GM12878 (cell line): ENCODE results near the gene CXCL17. TPM values are rescaled to one million over a fixed set of nuclear protein-coding genes. Genes with fewer than 3 reads are reported as not detected.

Source experiments
- ATAC-seq: fragments of 200-7000 bp; cut with Tn5 transposase; 3 replicates; pipeline ENCODE4 v1.9.1; 2020; ENCODE audit warnings: mild to moderate bottlenecking, moderate library complexity
- BruUV-seq: library from RNA; stranded (reverse); fragments of 400-500 nt; replicated peaks from 2 replicates; lab custom pipeline; 2021; lab: Mats Ljungman, UMichigan
- CTCF ChIA-PET: fragments of 300-600 bp; sonication (Branson Sonifier 250); formaldehyde crosslinking; extraction: SDS; loops from one replicate; lab custom pipeline; 2021; ENCODE audit warnings: inconsistent platforms; lab: Yijun Ruan, JAX
- POLR2A ChIA-PET: fragments of 350-600 bp; formaldehyde crosslinking; extraction: SDS; loops from one replicate; lab custom pipeline; 2021; ENCODE audit warnings: inconsistent platforms; lab: Charles Lee
- RAD21 ChIA-PET: fragments of 300-600 bp; sonication (Branson Sonifier 250); formaldehyde crosslinking; loops from one replicate; lab custom pipeline; 2023; ENCODE audit warnings: antibody characterized with exemption; ENCODE audit not compliant: unreplicated experiment; lab: Charles Lee
- SMC1A ChIA-PET: fragments of 300-600 bp; sonication (Branson Sonifier 250); formaldehyde crosslinking; loops from one replicate; lab custom pipeline; 2023; ENCODE audit not compliant: unreplicated experiment, uncharacterized antibody; lab: Charles Lee
- DNase-seq: peaks from one replicate; pipeline ENCODE4 v3.0.0-alpha.2; 2011; ENCODE audit warnings: low read depth, low spot score
- FAIRE-seq: peaks from 3 replicates; lab custom pipeline; 2011; peaks lifted over from hg19 to GRCh38; lab: Jason Lieb, UNC
- H2AFZ ChIP-seq: 2 replicates; pipeline ENCODE4 v1.6.0; 2011; ENCODE audit warnings: low read depth, low read length, control low read depth; ENCODE audit not compliant: control insufficient read depth
- H3K27ac ChIP-seq: 2 replicates; pipeline ENCODE4 v1.5.1; 2011; ENCODE audit warnings: control low read depth; ENCODE audit not compliant: control insufficient read depth, insufficient read depth
- H3K27me3 ChIP-seq, 2 experiments: replicated peaks in 1 of 2; 2 replicates each; pipeline versions ENCODE4 v1.6.0 to v1.6.1; 2011; ENCODE audit warnings: low read length in 1 of 2; ENCODE audit not compliant: control insufficient read depth in 2 of 2, insufficient read depth in 2 of 2
- H3K36me3 ChIP-seq, 2 experiments: 2 replicates each; pipeline ENCODE4 v1.5.1; 2011; ENCODE audit warnings: low read length in 1 of 2; ENCODE audit not compliant: control insufficient read depth in 2 of 2, insufficient read depth in 2 of 2
- H3K4me1 ChIP-seq: 2 replicates; pipeline ENCODE4 v1.6.1; 2011; ENCODE audit warnings: mild to moderate bottlenecking, low read length, moderate library complexity, mixed read lengths; ENCODE audit not compliant: control insufficient read depth, insufficient read depth
- H3K4me2 ChIP-seq: 2 replicates; pipeline ENCODE4 v1.6.0; 2011; ENCODE audit warnings: control low read depth; ENCODE audit not compliant: control insufficient read depth, insufficient read depth
- H3K4me3 ChIP-seq: fragments of 200-600 bp; sonication (generic); 2 replicates; pipeline ENCODE4 v1.5.1; 2016
- H3K79me2 ChIP-seq: 2 replicates; pipeline ENCODE4 v1.6.0; 2011; ENCODE audit warnings: low read length; ENCODE audit not compliant: control insufficient read depth, insufficient read depth
- H3K9ac ChIP-seq: 2 replicates; pipeline ENCODE4 v1.8.0; 2011; ENCODE audit warnings: low read length, control low read depth, mixed read lengths; ENCODE audit not compliant: control insufficient read depth, insufficient read depth
- H3K9me3 ChIP-seq: replicated peaks from 3 replicates; pipeline ENCODE4 v1.5.1; 2011; ENCODE audit warnings: mild to moderate bottlenecking, low read length; ENCODE audit not compliant: control insufficient read depth, insufficient read depth
- H4K20me1 ChIP-seq: 2 replicates; pipeline ENCODE4 v1.6.0; 2011; ENCODE audit not compliant: control insufficient read depth, insufficient read depth
- CBFB ChIP-seq: IDR thresholded peaks from 2 replicates; pipeline ENCODE4 v1.6.1; 2016; ENCODE audit warnings: antibody characterized with exemption, low read depth
- CHD4 ChIP-seq: fragments of 200-600 bp; sonication (generic); IDR thresholded peaks from 2 replicates; pipeline ENCODE4 v1.6.1; 2016; ENCODE audit warnings: mild to moderate bottlenecking
- CREM ChIP-seq: IDR thresholded peaks from 2 replicates; pipeline ENCODE4 v1.6.1; 2014; ENCODE audit warnings: antibody characterized with exemption, low read depth
- CUX1 ChIP-seq: IDR thresholded peaks from 2 replicates; pipeline ENCODE4 v1.6.1; 2012; ENCODE audit warnings: improper control_type of control experiment, low read depth, low read length; ENCODE audit not compliant: insufficient replicate concordance
- EP300 ChIP-seq, 2 experiments: fragments of 150-350 bp in 1 of 2; IDR thresholded peaks; 2 replicates each; pipeline ENCODE4 v1.6.1; 2011 to 2012; ENCODE audit warnings: low read depth in 2 of 2, low read length in 2 of 2, borderline replicate concordance in 1 of 2, improper control_type of control experiment in 1 of 2, inconsistent platforms in 1 of 2; ENCODE audit not compliant: control insufficient read depth in 1 of 2
- ETV6 ChIP-seq, 2 experiments: fragments of 450-650 bp in 1 of 2; IDR thresholded peaks in 1 of 2; conservative IDR thresholded peaks in 1 of 2; 2 replicates each; pipeline ENCODE4 v1.6.1; 2014; ENCODE audit warnings: antibody characterized with exemption in 1 of 2, borderline replicate concordance in 1 of 2, low read depth in 1 of 2, mild to moderate bottlenecking in 1 of 2, moderate library complexity in 1 of 2
- GATAD2B ChIP-seq: fragments of 450-650 bp; conservative IDR thresholded peaks from 2 replicates; pipeline ENCODE4 v1.6.1; 2017; ENCODE audit warnings: low read depth, mild to moderate bottlenecking, moderate library complexity
- JUNB ChIP-seq: IDR thresholded peaks from 2 replicates; pipeline ENCODE4 v1.6.1; 2016; ENCODE audit warnings: antibody characterized with exemption, mild to moderate bottlenecking
- MXI1 ChIP-seq: fragments of 150-350 bp; IDR thresholded peaks from 2 replicates; pipeline ENCODE4 v1.6.1; 2011; ENCODE audit warnings: low read depth, mild to moderate bottlenecking, inconsistent platforms, low read length, improper control_type of control experiment
- MYC ChIP-seq: IDR thresholded peaks from 2 replicates; pipeline ENCODE4 v1.6.1; 2011; ENCODE audit warnings: mild to moderate bottlenecking, low read length, moderate library complexity, inconsistent platforms; ENCODE audit not compliant: insufficient read depth, insufficient replicate concordance, insufficient read length, severe bottlenecking
- NFXL1 ChIP-seq: fragments of 450-650 bp; IDR thresholded peaks from 2 replicates; pipeline ENCODE4 v1.6.1; 2017; ENCODE audit warnings: antibody characterized with exemption, mild to moderate bottlenecking, borderline replicate concordance
- POLR2A ChIP-seq: IDR thresholded peaks from 2 replicates; pipeline ENCODE4 v1.6.1; 2011; ENCODE audit warnings: low read depth, mild to moderate bottlenecking, low read length
- STAT3 ChIP-seq: IDR thresholded peaks from 2 replicates; pipeline ENCODE4 v1.6.1; 2011; ENCODE audit warnings: low read depth, low read length, improper control_type of control experiment
- ZNF217 ChIP-seq: fragments of 450-650 bp; IDR thresholded peaks from 2 replicates; pipeline ENCODE4 v1.6.1; 2017; ENCODE audit warnings: antibody characterized with exemption, mild to moderate bottlenecking
- WGBS: methylation state at CpG from one replicate; pipeline ENCODE4 v1.1.6; 2016; ENCODE audit warnings: low lambda C conversion rate; ENCODE audit not compliant: insufficient replicate concordance, insufficient coverage; ENCODE audit errors: missing lambda C conversion rate; 5-methylcytosine and 5-hydroxymethylcytosine counted together
- in situ Hi-C: fragments of 300-500 bp; cut with MboI; formaldehyde crosslinking; loops from 9 replicates; pipeline ENCODE4 v1.14.3; 2018; ENCODE audit warnings: mixed read lengths
- intact Hi-C: fragments of 100-400 bp; cut with micrococcal nuclease; formaldehyde crosslinking; loops from one replicate; pipeline ENCODE4 v1.14.2; 2022; ENCODE audit not compliant: unreplicated experiment
- polyA plus RNA-seq, 11 experiments: library from polyadenylated mRNA; depleted of rRNA in 4 of 11; unstranded in 6 of 11; stranded (reverse) in 5 of 11; fragments of >200 nt; fragmentation: Nextera tagmentation in 4 of 11; fragmentation: Illumina TruSeq in 1 of 11; extraction: Ambion mirVana in 4 of 11; extraction: Trizol in 1 of 11; gene quantifications; 1 replicate in 1 of 11; 2 replicates in 10 of 11; pipeline versions ENCODE4 v1.2.1 to v1.2.3, GENCODE V29; 2011 to 2016; ENCODE audit warnings: inconsistent platforms in 2 of 11, missing spikeins in 2 of 11, low read depth in 1 of 11
- total RNA-seq, 4 experiments: library from RNA; depleted of rRNA in 3 of 4; stranded (reverse); fragments of >200 nt in 3 of 4; fragmentation: Illumina TruSeq in 1 of 4; extraction: Trizol in 1 of 4; gene quantifications; 2 replicates each; pipeline versions ENCODE4 v1.2.1 to v1.2.3, GENCODE V29; 2013 to 2021
- TF ChIP-seq, protein P1 (sequence below): fragments of 450-650 bp; IDR thresholded peaks from 2 replicates; pipeline ENCODE4 v1.6.1; 2017; ENCODE audit warnings: mild to moderate bottlenecking, low read depth, inconsistent platforms; ENCODE audit not compliant: poor library complexity, severe bottlenecking

Gene CXCL17
- total and polyA plus RNA-seq, 10 of the 15 experiments (the other 5 are each of a cell fraction or from before 2014, with no cell fraction given): 0.13 to 0.24 (median 0.15) TPM; not detected in 7

DNA sequence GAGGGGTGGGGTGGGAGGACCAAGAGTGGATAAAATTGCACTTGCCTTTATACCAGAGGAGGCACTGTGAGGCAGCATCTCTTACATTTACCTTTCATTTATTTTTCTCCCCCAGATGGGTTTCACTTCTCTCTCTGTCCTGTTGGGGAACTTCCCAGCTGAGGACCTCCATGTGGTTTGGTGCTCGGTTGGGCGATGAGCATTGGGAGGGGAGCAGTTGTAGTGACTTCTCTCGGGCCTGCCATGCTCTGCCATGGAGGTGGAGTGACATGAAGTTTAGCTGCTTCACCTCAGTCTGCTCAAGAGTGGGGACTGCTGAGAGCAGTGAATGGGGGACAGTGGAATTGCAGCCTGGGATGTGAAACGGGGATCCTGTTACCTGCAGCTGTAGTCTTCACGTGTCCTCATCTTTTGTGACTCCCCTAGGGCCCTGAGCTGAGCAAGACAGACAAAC, 23.1 kb upstream of the CXCL17 start (continued):
- TF ChIP-seq CREM (peak; percentile 55), NFXL1 (no peak), MYC (no peak), CHD4 (no peak), CBFB (peak; percentile 73; the same call in 1 of the 2 replicates), JUNB (no peak), POLR2A (peak; percentile 70), MXI1 (peak; percentile 67), GATAD2B (peak; percentile 53; the same call in 1 of the 2 replicates), STAT3 (no peak)

- no peak overlapping the region for H3K4me2 ChIP-seq
- ChIA-PET RAD21 (interaction anchor here (1.6 to 2.1 kb wide), 2 partner anchors 12 to 67 kb away, joined by 7 to 10 read pairs; partner anchors contain the start of gene CEACAM1), POLR2A (interaction anchor here (0.6 to 1.2 kb wide), 3 partner anchors 10 to 35 kb away, joined by 3 to 5 read pairs (median 4); no protein-coding TSS in a partner anchor), SMC1A (interaction anchor here (0.8 to 8.0 kb wide), 3 partner anchors 12 to 67 kb away, joined by 3 to 127 read pairs (median 6); partner anchors contain the start of gene CEACAM1), CTCF (interaction anchor here (0.7 to 3.6 kb wide), 5 partner anchors 12 to 67 kb away, joined by 3 to 14 read pairs (median 8); partner anchors contain the start of gene CEACAM1)
- H3K4me1 ChIP-seq: peaks cover 22% of the 10 kb centered on the region
- FAIRE-seq (no peak), DNase-seq (no peak), ATAC-seq (no peak)
- BruUV-seq: no TSS peak
- no peaks in the 10 kb centered on the region for H3K9me3 ChIP-seq
- H3K79me2 ChIP-seq: no peaks in the 10 kb centered on the region
- H3K9ac ChIP-seq: no peak overlapping the region
- no peaks in the 10 kb centered on the region for H4K20me1 ChIP-seq
- WGBS: 95% methylated on average over 4 of the region's 4 CpGs
- no peaks in the 10 kb centered on the region for H3K27me3 ChIP-seq
- in situ Hi-C loops (no loop called here), intact Hi-C loops (no loop called here)
- no peak overlapping the region for H3K27ac ChIP-seq
- no peak overlapping the region for H3K4me3 ChIP-seq
- no peak overlapping the region for H2AFZ ChIP-seq
- H3K36me3 ChIP-seq: no peaks in the 10 kb centered on the region
- TF ChIP-seq ZNF217 (no peak), EP300 (IDR thresholded peaks at IDR 0.05; ENCODE audit: borderline replicate concordance in 1 of 2, control insufficient read depth in 1 of 2, low read depth in 2 of 2, low read length in 2 of 2) (no peak), CUX1 (no peak), ETV6 (conservative IDR thresholded peaks at IDR 0.05 in 1 of 2, IDR thresholded peaks at IDR 0.05 in 1 of 2; ENCODE audit: borderline replicate concordance in 1 of 2, low read depth in 1 of 2) (no peak)
- TF ChIP-seq, protein P1, sequence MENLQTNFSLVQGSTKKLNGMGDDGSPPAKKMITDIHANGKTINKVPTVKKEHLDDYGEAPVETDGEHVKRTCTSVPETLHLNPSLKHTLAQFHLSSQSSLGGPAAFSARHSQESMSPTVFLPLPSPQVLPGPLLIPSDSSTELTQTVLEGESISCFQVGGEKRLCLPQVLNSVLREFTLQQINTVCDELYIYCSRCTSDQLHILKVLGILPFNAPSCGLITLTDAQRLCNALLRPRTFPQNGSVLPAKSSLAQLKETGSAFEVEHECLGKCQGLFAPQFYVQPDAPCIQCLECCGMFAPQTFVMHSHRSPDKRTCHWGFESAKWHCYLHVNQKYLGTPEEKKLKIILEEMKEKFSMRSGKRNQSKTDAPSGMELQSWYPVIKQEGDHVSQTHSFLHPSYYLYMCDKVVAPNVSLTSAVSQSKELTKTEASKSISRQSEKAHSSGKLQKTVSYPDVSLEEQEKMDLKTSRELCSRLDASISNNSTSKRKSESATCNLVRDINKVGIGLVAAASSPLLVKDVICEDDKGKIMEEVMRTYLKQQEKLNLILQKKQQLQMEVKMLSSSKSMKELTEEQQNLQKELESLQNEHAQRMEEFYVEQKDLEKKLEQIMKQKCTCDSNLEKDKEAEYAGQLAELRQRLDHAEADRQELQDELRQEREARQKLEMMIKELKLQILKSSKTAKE: no peak
Measured at GRCh38 chr19:42461700-42462324, 19.1 kb upstream of the CXCL17 start.
